Left ventricle myocardium inferior (tissue), 1 donor: Measurements from ENCODE around the gene MYCN. TPM values are rescaled to one million over a fixed set of nuclear protein-coding genes. Genes with fewer than 3 reads are reported as not detected.

Experiments used
- DNase-seq: peaks from one replicate; pipeline ENCODE4 v3.0.0-alpha.2; 2020
- H3K27ac ChIP-seq: fragments of 200-600 bp; replicated peaks from 2 replicates; pipeline ENCODE4 v1.8.0; 2021
- H3K27me3 ChIP-seq: fragments of 200-600 bp; 2 replicates; pipeline ENCODE4 v1.8.0; 2021; ENCODE audit warnings: low read depth
- H3K36me3 ChIP-seq: fragments of 200-600 bp; 2 replicates; pipeline ENCODE4 v1.8.0; 2021
- H3K4me1 ChIP-seq: fragments of 200-600 bp; 2 replicates; pipeline ENCODE4 v1.8.0; 2021
- H3K4me3 ChIP-seq: fragments of 200-600 bp; 2 replicates; pipeline ENCODE4 v1.8.0; 2021; ENCODE audit warnings: mild to moderate bottlenecking, moderate library complexity
- H3K9me3 ChIP-seq: fragments of 200-600 bp; replicated peaks from 2 replicates; pipeline ENCODE4 v1.8.0; 2021
- CTCF ChIP-seq: fragments of 200-600 bp; IDR thresholded peaks from 2 replicates; pipeline ENCODE4 v1.8.0; 2021; ENCODE audit warnings: antibody characterized with exemption, mild to moderate bottlenecking, borderline replicate concordance
- intact Hi-C: fragments of 100-400 bp; cut with micrococcal nuclease; formaldehyde crosslinking; loops from one replicate; pipeline ENCODE4 v1.11.0; 2022
- long read RNA-seq: library from polyadenylated mRNA; unstranded; transcript quantifications from one replicate; pipeline ENCODE4 v2.0.0, GENCODE V29; 2021
- total RNA-seq: library from RNA; stranded (reverse); fragmentation: NEBNext Ultra II Directional; extraction: Animal tissue kit (Norgen Biotek cat#: 25700); gene quantifications from one replicate; pipeline ENCODE4 v1.2.1, GENCODE V29; 2021
- donor health status: DM: no; HTN: yes; CAD: no; lungs with severe emphysema.

The MYCN gene
- 0.38 TPM for total RNA-seq
- long read RNA-seq, partial matches to known transcripts = 2 of 2 reads
- long read RNA-seq, other reads (novel, unspliced or antisense) = 0 of 2 reads

GRCh38 chr2:15939854-15940660 is at the start of gene MYCN:
Gene MYCN (plus strand): TSS chr2:15940550. CDS start chr2:15942065, 1,515 bp downstream.
- Histone ChIP-seq H3K27ac (peak within 1 kb of the TSS; percentile 44), H3K9me3 (no peaks in the 10 kb centered on the region), H3K36me3 (no peaks in the 10 kb centered on the region), H3K4me1 (peaks cover 52% of the 10 kb centered on the region), H3K4me3 (peak within 1 kb of the TSS; percentile 73), H3K27me3 (peaks cover 57% of the 10 kb centered on the region)
- peak; percentile 43 for DNase-seq
- intact Hi-C loops = loop anchor here (5.0 to 10.0 kb wide), 2 partner anchors 305 to 342 kb away; no protein-coding TSS in a partner anchor
- peak; percentile 16 for TF ChIP-seq CTCF

- Histone ChIP-seq H3K9me3 (no peaks in the 10 kb centered on the region), H3K36me3 (no peaks in the 10 kb centered on the region), H3K27me3 (no peaks in the 10 kb centered on the region), H3K4me3 (no peak overlapping the region), H3K27ac (no peak overlapping the region), H3K4me1 (no peaks in the 10 kb centered on the region)
- intact Hi-C loops = no loop called here
- TF ChIP-seq CTCF = no peak
- no peak for DNase-seq
Measured at GRCh38 chr2:15890936-15891905, 49.1 kb upstream of the MYCN start.

GRCh38 chr2:15892151-15892880 is 48.0 kb upstream of the MYCN start:
- peak; percentile 37 for DNase-seq
- Histone ChIP-seq H3K27ac (no peak overlapping the region), H3K27me3 (no peaks in the 10 kb centered on the region), H3K9me3 (peaks cover 9% of the 10 kb centered on the region), H3K4me1 (no peaks in the 10 kb centered on the region), H3K36me3 (no peaks in the 10 kb centered on the region), H3K4me3 (no peak overlapping the region)
- TF ChIP-seq CTCF = no peak
- intact Hi-C loops = no loop called here

- no peak for TF ChIP-seq CTCF
- no peak overlapping the region for H3K4me3 ChIP-seq
- DNase-seq = no peak
- H3K9me3 ChIP-seq = peaks cover 17% of the 10 kb centered on the region
- H3K27me3 ChIP-seq = no peaks in the 10 kb centered on the region
- intact Hi-C loops = no loop called here
- no peaks in the 10 kb centered on the region for H3K36me3 ChIP-seq
- no peak overlapping the region for H3K27ac ChIP-seq
- no peaks in the 10 kb centered on the region for H3K4me1 ChIP-seq
Measured at GRCh38 chr2:15893085-15893484, 47.3 kb upstream of the MYCN start.
